Activated naive CD8-positive, alpha-beta T cell (primary cell): Measurements from ENCODE around the gene GAS7.

Experiments
- H3K27ac Mint-ChIP-seq: one replicate; pipeline ENCODE4 v1.8.0; 2021; ENCODE audit warnings: mixed read lengths
- H3K27me3 Mint-ChIP-seq: one replicate; pipeline ENCODE4 v1.8.0; 2021; ENCODE audit warnings: mixed read lengths
- H3K36me3 Mint-ChIP-seq: one replicate; pipeline ENCODE4 v1.8.0; 2021; ENCODE audit warnings: mixed read lengths
- H3K4me1 Mint-ChIP-seq: one replicate; pipeline ENCODE4 v1.8.0; 2021; ENCODE audit warnings: low read depth, mixed read lengths
- H3K4me3 Mint-ChIP-seq: one replicate; pipeline ENCODE4 v1.8.0; 2021; ENCODE audit warnings: mild to moderate bottlenecking, mixed read lengths
- H3K9me3 Mint-ChIP-seq: one replicate; pipeline ENCODE4 v1.8.0; 2021; ENCODE audit warnings: low read depth, mixed read lengths

Gene GAS7

DNA sequence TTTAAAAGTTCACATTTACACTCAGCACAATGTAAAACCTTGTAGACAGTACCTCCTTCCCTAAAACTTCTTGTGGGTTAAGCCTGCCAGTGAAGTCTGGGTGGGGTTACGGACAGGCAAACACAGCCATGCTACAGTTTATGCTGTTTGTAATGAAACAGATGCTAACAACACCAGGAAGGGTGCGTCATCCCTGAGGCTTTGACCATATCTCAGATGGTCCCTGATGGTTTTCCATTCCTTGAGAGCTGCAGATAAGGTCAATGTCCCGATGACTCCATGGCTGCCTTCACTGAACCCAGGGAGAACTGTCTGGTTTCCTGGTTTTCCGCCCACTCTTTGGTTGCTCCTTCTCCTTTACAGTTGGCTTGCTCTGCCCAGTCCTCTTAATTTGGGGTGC is 29.1 kb downstream of the GAS7 start:
- Mint-ChIP-seq H3K9me3 (no peaks in the 10 kb centered on the region), H3K4me3 (no peak overlapping the region), H3K4me1 (peaks cover 14% of the 10 kb centered on the region), H3K36me3 (no peaks in the 10 kb centered on the region), H3K27me3 (peaks cover 8% of the 10 kb centered on the region), H3K27ac (no peak overlapping the region)

DNA sequence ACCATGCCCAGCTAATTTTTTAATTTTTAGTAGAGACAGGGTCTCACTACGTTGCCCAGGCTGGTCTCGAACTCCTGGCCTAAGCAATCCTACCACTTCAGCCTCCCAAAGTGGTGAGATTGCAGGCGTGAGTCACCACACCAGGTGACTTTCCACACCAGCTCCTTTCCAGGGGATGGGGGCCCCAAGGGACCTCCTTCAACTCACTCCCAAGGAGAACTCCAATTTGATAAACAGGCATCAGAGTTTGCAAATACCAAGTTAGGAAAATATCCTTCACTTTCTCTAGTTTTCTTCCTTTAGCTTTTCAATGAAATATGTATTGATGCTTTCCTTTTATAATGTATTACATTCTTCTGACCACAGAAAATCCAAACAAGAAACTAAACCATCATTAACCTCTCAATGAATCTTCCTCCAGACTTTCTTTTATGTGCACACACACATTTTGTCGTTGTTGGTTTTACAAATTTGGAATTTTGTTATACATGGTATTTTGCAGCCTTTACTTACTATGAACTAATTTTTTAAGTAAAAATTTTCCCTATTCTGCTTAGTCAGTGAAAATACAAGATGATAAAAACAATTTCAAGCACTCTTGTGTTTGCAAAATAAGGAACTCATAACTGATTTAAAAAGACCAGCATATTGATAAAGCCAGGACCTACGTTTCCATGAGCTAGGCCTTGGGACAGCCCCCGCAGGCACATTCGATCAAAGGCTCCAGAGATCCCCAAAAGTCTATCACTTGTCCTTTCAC is 32.0 kb downstream of the GAS7 start:
- H3K9me3 Mint-ChIP-seq, result no peaks in the 10 kb centered on the region
- peaks cover 3% of the 10 kb centered on the region for H3K4me1 Mint-ChIP-seq
- peaks cover 4% of the 10 kb centered on the region for H3K27me3 Mint-ChIP-seq
- H3K27ac Mint-ChIP-seq, result no peak overlapping the region
- H3K4me3 Mint-ChIP-seq, result no peak overlapping the region
- H3K36me3 Mint-ChIP-seq, result no peaks in the 10 kb centered on the region

DNA sequence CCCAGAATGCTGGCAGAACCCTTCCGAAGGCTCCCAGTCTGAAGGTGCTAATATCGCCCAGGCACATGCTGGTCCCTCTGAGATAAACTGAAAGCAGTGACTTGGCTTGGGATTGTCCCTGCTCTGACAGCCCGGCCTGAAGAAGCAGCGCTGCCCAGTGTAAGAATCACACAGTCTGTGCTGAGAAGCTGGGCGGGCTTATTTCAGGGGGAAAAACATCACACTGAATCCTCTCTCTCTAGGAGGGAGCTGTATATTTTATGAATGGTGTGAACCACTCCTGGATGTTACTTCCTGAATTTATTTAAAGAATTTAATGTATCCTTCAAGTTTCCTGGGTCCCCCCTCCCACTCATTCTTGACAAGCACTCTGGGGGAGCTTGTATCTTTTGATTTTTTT is 36.3 kb downstream of the GAS7 start:
- H3K4me1 Mint-ChIP-seq, result no peaks in the 10 kb centered on the region
- no peaks in the 10 kb centered on the region for H3K36me3 Mint-ChIP-seq
- H3K27ac Mint-ChIP-seq, result no peak overlapping the region
- H3K27me3 Mint-ChIP-seq, result no peaks in the 10 kb centered on the region
- H3K9me3 Mint-ChIP-seq, result no peaks in the 10 kb centered on the region
- H3K4me3 Mint-ChIP-seq, result no peak overlapping the region

- Mint-ChIP-seq H3K4me1 (no peaks in the 10 kb centered on the region), H3K36me3 (no peaks in the 10 kb centered on the region), H3K27me3 (no peaks in the 10 kb centered on the region), H3K27ac (no peak overlapping the region), H3K9me3 (no peaks in the 10 kb centered on the region), H3K4me3 (no peak overlapping the region)
These were observed 37.0 kb downstream of the GAS7 start for GRCh38 chr17:10161386-10161785.

- Mint-ChIP-seq H3K4me1 (no peaks in the 10 kb centered on the region), H3K9me3 (no peaks in the 10 kb centered on the region), H3K27ac (no peak overlapping the region), H3K4me3 (no peak overlapping the region), H3K27me3 (no peaks in the 10 kb centered on the region), H3K36me3 (no peaks in the 10 kb centered on the region)
These were observed 41.3 kb downstream of the GAS7 start for GRCh38 chr17:10156948-10157607.

- Mint-ChIP-seq H3K36me3 (no peaks in the 10 kb centered on the region), H3K9me3 (no peaks in the 10 kb centered on the region), H3K4me1 (peaks cover 1% of the 10 kb centered on the region), H3K27me3 (no peaks in the 10 kb centered on the region), H3K27ac (no peak overlapping the region), H3K4me3 (no peak overlapping the region)
These were observed 41.8 kb downstream of the GAS7 start for GRCh38 chr17:10156599-10156947.

GRCh38 chr17:10156077-10156435 is 42.4 kb downstream of the GAS7 start:
- Mint-ChIP-seq H3K27ac (no peak overlapping the region), H3K27me3 (no peaks in the 10 kb centered on the region), H3K36me3 (no peaks in the 10 kb centered on the region), H3K9me3 (no peaks in the 10 kb centered on the region), H3K4me3 (no peak overlapping the region), H3K4me1 (peaks cover 1% of the 10 kb centered on the region)

DNA sequence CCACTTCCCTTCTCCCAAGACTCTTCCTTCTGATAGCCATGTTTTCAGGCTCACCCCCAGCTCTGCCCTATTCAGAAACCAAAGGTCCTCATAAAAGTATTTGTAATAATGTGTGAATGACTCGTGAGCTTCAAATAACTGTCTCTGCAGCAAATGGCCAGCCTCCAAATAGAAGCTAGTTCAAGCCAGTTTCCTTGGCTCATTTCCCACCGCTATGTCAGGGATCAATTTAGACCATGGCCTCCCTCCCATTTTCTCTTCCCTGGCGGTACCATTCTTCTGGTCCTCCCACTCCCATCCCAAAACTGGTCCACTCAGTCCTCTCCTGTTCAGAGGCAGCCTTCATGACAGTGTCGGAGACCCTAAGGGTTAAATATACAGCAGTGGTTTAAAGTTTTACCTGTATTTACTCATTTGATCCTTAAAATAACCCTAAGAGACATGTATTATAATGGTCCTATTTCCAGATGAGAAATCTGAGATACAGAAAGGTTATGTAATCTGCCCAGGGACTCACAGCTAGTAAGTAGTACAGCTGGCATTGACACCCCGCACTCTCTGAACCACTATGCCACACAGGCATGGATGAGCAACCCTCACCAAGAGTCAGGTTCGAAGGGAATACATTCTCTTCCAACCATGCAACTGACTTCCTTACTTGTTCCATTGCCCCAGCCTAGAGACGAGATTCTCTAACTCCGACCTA is 42.9 kb downstream of the GAS7 start:
- H3K4me1 Mint-ChIP-seq, result peaks cover 1% of the 10 kb centered on the region
- H3K36me3 Mint-ChIP-seq, result no peaks in the 10 kb centered on the region
- H3K9me3 Mint-ChIP-seq, result no peaks in the 10 kb centered on the region
- H3K27me3 Mint-ChIP-seq, result no peaks in the 10 kb centered on the region
- H3K27ac Mint-ChIP-seq, result no peak overlapping the region
- H3K4me3 Mint-ChIP-seq, result no peak overlapping the region

GRCh38 chr17:10151667-10152496 is 46.5 kb downstream of the GAS7 start:
- Mint-ChIP-seq H3K9me3 (no peaks in the 10 kb centered on the region), H3K36me3 (no peaks in the 10 kb centered on the region), H3K27me3 (no peaks in the 10 kb centered on the region), H3K27ac (no peak overlapping the region), H3K4me1 (peaks cover 21% of the 10 kb centered on the region), H3K4me3 (no peak overlapping the region)

- no peaks in the 10 kb centered on the region for H3K9me3 Mint-ChIP-seq
- no peak overlapping the region for H3K4me3 Mint-ChIP-seq
- H3K4me1 Mint-ChIP-seq, result peaks cover 27% of the 10 kb centered on the region
- no peaks in the 10 kb centered on the region for H3K27me3 Mint-ChIP-seq
- no peak overlapping the region for H3K27ac Mint-ChIP-seq
- H3K36me3 Mint-ChIP-seq, result no peaks in the 10 kb centered on the region
These were observed 48.6 kb downstream of the GAS7 start for GRCh38 chr17:10149573-10150399.

GRCh38 chr17:10147761-10148415 is 50.5 kb downstream of the GAS7 start:
- Mint-ChIP-seq H3K9me3 (no peaks in the 10 kb centered on the region), H3K27ac (no peak overlapping the region), H3K4me3 (no peak overlapping the region), H3K27me3 (no peaks in the 10 kb centered on the region), H3K4me1 (peaks cover 32% of the 10 kb centered on the region), H3K36me3 (no peaks in the 10 kb centered on the region)

GRCh38 chr17:10147040-10147439 is 51.4 kb downstream of the GAS7 start:
- no peaks in the 10 kb centered on the region for H3K36me3 Mint-ChIP-seq
- no peaks in the 10 kb centered on the region for H3K27me3 Mint-ChIP-seq
- H3K9me3 Mint-ChIP-seq, result no peaks in the 10 kb centered on the region
- H3K4me1 Mint-ChIP-seq, result peaks cover 32% of the 10 kb centered on the region
- H3K27ac Mint-ChIP-seq, result no peak overlapping the region
- H3K4me3 Mint-ChIP-seq, result no peak overlapping the region

DNA sequence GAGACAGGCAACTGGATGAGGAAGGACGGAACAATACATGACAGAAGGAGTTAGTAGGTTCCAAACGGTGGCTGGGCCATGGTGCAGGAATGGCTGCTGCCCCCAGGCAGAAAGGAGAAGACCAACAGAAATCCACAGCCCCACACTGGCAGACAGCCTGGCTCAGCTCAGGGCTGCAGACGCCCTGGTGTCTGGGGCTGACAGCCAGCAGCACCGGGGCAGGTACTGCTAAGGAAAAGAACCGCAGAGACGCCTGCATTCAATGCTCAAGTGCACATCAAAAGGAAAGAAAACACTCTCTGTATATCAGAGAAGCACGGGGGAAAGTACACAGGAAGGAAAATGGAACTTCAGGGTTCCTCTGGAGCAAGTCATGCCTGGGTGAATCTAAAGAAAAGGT is 53.4 kb downstream of the GAS7 start:
- no peaks in the 10 kb centered on the region for H3K27me3 Mint-ChIP-seq
- no peaks in the 10 kb centered on the region for H3K9me3 Mint-ChIP-seq
- peaks cover 27% of the 10 kb centered on the region for H3K4me1 Mint-ChIP-seq
- no peak overlapping the region for H3K27ac Mint-ChIP-seq
- no peaks in the 10 kb centered on the region for H3K36me3 Mint-ChIP-seq
- peak overlapping the region; percentile 30 for H3K4me3 Mint-ChIP-seq

- H3K9me3 Mint-ChIP-seq, result no peaks in the 10 kb centered on the region
- H3K27ac Mint-ChIP-seq, result no peak overlapping the region
- no peaks in the 10 kb centered on the region for H3K27me3 Mint-ChIP-seq
- peaks cover 22% of the 10 kb centered on the region for H3K4me1 Mint-ChIP-seq
- H3K4me3 Mint-ChIP-seq, result no peak overlapping the region
- H3K36me3 Mint-ChIP-seq, result no peaks in the 10 kb centered on the region
These were observed 54.0 kb downstream of the GAS7 start for GRCh38 chr17:10144456-10144855.
